GM21737 (cell line): Measurements from ENCODE around the gene UBN2.
"Not testable (repeated sequence)": the region's sequence is repeated elsewhere in the genome, so short reads cannot be mapped to it uniquely, and the experiment has no call there.

Experiments
- ATAC-seq: cut with Tn5 transposase; IDR thresholded peaks from one replicate; pipeline ENCODE4 v1.9.1; 2021; ENCODE audit warnings: mild to moderate bottlenecking, moderate library complexity; ENCODE audit not compliant: unreplicated experiment

The UBN2 gene

DNA sequence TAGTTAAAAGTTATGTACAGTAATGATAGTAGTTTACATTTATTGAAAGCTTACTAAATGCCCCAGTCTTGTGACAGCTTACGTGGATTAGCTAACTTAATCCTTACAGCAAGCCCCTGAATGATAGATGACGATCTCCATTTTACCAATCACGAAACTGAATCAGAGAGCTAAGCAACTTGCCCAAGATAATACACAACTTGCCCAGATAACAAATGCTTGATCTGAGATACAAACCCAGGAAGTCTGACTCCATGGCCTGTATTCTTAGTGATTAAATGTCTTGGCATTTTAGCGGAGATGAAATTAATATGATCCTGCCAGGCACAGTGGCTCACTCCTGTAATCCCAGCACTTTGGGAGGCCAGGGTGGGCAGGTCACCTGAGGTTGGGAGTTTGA, 63.2 kb downstream of the UBN2 start:
- ATAC-seq: no peak

DNA sequence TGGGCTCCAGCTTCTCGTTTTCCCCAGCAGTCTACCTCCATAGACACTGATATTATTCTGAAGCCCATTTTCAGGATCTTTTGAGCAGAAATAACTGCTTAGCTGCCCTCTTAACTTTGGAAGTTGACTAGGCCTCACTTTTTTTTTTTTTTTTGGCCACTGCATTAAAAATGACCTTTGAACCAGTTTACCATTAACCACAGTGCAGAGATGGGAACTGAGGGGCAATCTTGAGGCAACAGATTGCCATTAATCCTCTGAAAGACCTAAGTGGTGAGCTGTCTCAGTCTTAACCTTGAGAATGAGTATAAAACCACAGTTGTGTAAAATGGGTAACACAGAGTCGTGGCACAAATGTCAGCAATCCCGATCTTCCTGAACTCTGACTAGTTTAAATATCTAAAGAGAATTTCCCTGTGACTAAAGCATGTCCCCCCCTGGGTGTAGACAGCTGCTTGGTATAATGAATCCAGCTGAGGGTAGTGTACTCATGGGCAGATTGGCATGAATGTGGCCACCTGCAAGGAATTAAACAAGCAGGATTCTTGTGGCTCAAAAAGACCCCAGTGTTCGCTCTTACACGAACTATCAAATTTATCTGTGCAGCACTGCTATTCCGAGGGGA, 64.0 kb downstream of the UBN2 start:
- no peak for ATAC-seq

DNA sequence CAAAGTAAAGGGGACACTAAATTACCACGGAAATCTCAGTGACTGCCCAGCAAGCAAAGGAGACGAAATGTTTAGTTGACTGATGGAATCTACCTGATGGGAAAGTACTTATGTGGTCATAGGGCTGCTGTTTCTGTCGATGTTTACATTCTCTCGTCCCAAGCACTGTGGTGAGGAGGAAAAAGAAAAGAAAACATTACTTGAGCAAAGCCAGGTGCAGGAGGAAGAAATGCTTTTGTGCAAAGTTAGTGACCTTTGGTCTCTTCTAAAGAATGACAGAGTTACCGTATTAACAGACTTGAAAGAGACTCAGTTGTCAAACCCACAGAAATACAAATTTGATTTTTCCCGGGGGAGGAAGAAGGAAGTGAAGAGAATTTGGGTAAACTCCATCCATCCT, 66.8 kb downstream of the UBN2 start:
- no peak for ATAC-seq

DNA sequence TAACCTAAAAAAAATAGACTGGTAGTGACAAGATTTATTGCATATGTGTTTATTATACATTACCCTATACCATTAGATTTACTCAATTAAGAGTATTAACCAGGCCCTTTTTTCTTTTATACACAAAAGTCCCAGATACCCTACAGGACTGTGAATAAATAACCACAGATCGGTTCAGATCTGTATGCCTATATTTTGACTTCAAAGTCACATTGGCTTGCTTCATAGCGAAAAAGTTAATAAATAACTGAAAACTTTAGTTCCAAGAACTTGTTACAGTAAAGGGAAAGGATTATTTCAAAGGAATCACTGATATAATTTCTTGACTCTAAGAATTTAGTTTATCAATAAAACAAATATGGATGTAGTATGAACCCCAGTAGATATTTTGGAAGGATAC, 68.3 kb downstream of the UBN2 start:
- ATAC-seq: no peak

DNA sequence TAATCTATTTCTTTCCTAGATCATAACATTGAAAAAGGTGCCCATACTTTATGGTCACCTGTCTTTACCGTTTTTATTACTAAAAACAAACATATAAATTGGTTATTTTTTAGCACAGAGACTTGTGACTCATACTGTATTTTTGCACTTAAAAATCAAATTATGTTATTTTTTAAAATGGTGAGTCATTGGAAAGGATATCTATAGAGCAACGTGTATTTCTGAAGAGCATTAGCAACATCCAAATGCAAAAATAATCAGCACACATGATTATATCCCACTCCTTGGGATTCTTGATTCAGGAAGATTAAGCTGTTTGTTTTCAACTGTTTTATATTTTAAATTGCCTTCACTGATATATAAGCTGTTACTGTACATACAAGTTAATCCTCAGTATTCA, 69.4 kb downstream of the UBN2 start:
- ATAC-seq: no peak

DNA sequence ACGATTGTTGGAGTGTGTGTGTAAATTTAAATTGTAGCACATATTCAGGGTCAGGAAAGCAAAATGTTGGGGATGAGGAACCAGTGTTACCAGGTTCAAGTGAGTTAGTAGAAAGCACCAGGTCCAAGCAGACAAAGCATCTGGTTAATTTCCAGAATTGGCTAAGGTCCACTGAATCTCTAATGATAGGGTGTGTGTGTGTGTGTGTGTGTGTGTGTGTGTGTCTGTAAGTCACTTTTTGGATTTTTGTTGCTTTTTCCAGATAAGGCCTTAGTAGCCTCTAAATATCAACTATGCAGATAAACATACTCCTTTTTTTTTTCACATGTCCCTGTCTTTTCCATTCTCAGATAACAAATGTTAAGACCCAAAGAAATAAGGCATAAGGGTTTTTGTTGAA, 73.5 kb downstream of the UBN2 start:
- no peak for ATAC-seq

DNA sequence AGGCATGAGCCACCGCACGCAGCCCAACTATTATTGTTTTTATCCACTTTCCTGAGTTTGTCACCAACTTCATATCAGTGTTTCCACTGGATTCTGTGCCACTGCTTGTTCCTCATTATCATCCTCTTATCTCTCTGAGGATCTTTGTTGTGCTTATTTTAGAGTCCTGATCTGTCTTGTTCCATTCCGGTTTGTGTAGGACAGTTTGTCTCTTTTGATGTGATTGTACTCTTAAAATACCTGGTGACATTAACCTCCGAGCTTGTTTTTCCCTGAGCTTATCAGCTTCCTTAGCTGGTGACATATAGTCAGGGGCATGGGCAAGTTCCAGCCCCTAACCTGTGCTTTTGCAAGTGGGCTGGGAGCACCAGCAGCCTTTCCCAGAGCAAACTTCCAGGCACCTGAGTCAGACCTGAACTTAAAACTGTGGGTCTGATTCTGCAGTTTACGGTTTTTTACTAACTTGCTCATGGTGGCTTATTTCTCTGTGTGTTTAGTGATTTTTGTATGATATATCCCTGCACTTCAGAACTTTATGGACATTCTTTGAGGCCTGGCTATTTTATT, 87.0 kb downstream of the UBN2 start:
- no peak for ATAC-seq

DNA sequence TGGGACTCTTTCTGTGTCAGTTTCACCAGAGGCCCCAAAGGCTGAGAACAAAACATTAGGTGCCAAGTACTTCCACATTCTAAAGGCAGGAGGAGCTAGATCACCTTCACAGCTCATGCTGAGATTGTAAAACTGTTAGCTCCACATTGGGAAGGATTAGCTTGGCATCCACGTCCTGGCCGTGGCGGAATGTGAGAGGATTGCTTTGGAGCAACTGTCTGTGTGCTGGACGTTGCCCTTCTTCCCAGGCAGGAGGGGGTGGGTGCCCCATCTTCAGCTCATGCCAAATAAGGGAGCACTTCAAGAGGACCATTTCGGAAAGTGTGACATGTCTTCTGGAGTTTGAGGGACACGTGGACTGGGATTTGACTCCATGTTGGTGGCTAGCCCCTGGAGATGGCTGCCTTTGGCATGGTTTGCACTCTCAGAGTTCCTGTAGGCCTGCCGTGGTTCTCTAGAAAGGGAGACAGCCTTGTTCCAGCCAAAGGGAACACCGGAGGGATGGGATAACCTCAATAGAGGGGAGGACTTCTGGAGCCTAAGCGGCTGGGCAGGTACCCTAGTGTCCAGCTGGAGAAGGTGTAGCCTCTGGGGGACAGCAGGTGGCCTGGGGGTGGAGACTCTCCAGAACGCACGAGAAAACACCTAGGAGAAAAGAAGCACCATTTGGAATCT, 90.2 kb downstream of the UBN2 start:
- no peak for ATAC-seq

DNA sequence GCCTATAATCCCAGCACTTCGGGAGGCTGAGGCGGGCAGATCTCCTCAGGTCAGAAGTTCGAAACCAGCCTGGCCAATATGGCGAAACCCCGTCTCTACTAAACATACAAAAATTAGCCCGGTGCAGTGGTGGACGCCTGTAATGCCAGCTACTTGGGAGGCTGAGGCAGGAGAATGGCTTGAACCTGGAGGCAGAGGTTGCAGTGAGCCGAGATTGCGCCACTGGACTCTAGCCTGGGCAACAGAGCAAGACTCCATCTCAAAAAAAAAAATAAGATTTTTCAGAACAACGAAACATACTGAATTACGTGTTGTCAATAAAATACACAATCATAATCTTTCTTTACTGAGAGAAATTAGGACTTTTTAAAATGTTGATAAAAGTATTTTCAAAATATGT, 93.7 kb downstream of the UBN2 start:
- ATAC-seq: not testable (repeated sequence)

DNA sequence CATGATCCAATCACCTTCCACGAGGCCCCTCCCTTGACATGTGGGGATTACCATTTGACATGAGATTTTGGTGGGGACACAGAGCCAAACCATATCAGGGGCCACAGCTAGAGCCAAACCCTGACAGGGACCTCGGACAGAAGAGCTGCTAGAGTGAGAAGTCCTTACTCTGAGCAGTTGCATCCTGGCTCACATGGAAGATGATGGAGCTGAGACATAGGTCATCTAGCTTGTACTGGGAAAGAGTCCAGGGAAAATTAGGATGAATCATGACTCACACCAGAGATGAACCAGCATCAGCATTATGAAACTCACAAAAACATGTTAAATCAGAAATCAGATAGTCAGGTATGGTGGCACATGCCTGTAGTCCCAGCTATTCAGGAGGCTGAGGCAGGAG, 97.3 kb downstream of the UBN2 start:
- no peak for ATAC-seq

DNA sequence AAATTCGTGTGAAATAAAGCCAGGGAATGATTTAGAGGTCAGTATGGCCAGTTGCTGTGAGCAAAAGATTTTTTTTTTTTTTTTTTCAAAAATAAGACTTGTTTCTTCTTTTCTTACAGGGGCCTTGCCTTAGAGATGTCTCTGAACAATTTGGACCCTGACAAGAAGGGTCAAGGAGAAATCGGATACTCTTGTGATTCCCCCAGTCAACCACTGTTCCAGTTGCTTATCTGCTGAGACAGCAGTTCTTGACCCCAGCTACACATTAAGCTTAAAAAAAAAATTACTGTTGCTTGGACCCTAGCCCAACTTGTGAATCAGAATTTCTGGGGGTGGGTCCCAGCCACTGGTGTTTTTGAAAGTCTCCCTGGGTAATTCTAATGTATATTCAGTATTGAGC, 98.1 kb downstream of the UBN2 start:
- ATAC-seq: no peak

DNA sequence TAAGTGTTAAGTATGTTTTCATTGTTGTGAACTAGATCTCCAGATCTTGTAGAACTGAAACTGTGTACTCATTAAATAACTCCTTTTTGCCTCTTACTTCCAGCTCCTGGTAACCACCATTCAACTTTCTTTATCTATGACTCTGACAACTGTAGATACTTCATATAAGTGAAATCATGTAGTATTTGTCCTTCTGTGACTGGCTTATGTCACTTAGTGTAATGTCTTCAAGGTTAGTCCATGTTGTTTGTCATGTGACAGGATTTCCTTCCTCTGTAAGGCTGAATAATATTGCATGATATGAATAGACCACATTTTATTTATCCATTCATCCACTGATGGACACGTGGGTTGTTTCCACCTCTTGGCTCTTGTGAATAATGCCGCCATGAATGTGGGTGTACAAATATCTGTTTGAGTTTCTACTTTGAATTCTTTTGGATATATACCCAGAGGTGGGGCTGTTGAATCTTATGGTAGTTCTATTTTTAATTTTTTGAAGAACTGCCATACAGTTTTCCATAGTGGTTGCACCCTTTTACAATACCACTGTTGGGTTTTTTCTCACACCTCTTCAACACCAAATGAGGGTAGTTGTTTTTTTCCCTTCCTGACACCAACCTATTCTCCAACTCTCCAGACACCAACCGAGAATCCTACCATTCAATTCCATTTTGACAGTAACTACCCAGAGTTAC, 99.4 kb downstream of the UBN2 start:
- ATAC-seq: no peak

DNA sequence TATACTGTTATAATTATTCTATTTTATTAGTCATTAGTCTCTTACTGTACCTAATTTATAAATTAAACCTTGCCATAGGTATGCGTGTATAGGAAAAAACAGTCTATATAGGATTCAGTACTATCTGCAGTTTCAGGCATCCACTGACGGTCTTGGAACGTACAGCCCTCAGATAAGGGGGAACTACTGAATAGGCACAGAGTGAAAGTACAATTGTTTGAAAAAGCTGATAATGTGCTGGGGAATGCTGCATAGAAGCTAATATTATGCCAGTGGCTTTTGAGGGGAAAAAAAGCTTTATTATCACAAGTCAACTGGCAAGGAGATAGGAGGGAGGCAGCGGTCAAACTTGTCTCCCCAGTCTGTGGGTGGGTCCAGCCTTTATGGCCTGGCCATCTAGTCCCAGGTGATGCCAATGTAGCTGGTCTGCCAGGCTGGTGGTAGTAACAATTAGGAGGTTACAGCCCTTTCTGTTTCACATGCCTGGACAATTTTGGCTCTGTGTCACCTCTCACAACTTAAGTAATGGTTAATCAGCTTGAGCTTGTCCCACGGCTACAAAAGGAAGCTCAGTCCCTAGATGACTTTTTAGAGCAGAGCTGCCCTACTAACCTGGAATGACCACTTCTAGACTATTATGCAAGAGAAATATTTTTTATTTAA, 101.8 kb downstream of the UBN2 start:
- ATAC-seq: no peak

DNA sequence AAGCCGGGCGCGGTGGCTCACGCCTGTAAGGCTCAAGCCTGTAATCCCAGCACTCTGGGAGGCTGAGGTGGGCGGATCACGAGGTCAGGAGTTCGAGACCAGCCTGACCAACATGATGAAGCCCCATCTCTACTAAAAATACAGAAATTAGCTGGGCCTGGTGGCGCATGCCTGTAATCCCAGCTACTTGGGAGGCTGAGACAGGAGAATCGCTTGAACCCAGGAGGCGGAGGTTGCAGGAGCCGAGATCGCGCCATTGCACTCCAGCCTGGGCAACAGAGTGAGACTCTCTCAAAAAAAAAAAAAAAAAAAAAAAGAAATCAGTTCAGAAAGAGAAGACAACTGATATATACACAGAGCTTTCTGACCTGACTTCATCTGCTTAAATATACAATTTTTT, 102.4 kb downstream of the UBN2 start:
- not testable (repeated sequence) for ATAC-seq

DNA sequence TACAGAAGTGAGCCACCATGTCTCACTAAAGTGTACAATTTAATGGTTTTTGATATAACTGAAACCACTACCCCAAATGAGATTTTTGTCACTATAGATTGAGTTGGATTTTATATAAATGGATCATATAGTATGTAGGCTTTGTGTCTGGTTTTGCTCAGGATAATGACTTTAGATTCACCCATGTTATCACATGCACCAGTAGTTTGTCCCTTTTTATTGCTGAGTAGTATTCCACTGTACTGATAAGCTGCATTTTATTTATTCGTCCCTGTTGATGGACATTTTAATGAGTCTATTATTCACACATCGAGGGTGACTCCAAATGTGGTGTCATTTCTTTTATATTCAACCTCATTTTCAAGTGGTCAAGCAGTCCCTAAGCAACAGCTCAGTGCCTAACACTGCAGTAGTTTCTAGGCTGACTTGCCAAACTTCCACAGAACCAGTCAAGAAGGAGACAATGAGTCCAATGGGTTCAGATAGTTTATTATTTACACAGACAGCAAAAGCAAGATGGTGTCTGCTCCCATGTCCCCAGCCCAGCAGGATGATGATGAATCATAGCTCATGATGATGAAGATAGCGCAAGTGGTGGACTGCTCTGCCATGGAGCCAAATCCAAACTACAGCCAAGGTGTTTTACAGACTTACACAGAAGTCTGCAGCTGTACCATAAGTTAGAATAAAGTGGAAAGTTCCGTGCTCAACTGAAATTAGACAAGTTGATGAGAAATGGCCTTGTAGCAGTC, 103.5 kb downstream of the UBN2 start:
- ATAC-seq: no peak

DNA sequence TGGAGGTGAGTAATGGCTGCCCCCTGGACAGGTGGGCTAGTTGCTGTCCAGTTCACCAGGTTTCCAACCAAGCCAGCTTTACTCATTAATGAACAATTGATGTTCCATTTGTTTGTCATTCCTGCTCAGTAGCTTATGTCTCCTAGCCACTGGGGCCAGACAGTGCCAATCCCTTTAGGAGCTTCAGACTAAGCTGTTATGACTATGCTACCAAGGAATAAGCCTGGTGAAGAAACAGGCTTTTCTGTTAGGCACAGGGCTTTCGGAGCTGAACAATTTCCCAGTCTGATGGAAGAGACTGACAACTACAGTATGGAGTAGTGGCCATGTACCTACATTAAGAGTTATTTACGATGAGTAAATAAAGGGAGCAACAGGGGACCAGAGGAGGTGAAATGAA, 108.0 kb downstream of the UBN2 start:
- ATAC-seq: no peak

DNA sequence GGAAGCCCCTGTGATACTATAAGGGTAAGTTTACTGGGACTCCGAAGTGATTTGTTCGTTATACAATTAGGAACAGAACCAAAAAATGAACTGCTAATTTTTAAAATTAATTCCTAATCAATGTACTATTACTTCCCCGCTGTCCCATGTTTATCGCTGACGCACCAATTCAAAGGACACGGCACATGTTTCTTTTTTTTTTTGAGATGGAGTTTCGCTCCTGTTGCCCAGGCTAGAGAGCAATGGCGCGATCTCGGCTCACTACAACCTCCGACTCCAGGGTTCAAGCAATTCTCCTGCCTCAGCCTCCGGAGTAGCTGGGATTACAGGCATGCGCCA, 108.6 kb downstream of the UBN2 start:
- ATAC-seq: no peak

DNA sequence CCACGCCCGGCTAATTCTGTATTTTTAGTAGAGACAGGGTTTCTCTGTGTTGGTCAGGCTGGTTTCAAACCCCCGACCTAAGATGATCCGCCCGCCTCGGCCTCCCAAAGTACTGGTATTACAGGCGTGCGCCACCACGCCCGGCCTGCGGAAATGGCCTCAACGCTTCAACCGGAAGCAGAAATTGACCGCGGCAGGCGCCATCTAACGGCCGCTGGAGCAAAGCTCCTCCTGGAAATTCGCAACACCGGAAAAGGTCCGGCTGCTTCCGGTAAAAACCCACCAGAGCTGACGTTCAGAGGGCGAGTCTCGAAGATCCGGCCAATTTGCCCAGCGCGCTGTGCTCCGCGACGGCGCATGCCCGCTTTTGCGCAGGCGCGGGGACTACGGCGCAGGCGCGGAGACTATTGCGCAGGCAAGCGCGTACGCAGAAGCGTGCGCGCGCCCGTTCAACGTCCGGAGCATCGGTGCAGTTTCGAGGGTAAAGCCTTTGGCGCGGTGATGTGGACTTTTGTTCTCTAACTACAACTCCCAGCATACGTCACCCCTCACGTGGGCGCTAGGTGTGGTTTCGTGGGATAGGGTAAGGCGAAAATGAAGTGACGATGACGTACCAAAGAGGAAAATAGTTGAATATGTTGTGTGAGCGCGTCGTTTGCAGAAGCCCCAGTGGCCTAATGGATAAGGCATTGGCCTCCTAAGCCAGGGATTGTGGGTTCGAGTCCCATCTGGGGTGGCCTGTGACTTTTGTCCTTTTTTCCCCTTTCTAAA, 109.2 kb downstream of the UBN2 start:
- ATAC-seq: peak; percentile 82

DNA sequence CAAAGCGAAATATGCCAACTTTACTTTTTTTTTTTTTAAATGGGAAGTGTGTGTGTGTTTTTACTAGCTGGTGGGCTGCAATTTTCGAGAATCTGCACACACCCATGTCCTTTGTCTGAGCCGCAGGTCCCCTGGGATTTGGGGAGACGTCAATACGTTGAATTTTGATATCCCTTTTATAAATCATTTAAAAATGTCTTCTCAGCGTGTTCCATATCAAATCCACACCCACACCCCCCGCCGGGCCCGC, 109.7 kb downstream of the UBN2 start:
- ATAC-seq: no peak

DNA sequence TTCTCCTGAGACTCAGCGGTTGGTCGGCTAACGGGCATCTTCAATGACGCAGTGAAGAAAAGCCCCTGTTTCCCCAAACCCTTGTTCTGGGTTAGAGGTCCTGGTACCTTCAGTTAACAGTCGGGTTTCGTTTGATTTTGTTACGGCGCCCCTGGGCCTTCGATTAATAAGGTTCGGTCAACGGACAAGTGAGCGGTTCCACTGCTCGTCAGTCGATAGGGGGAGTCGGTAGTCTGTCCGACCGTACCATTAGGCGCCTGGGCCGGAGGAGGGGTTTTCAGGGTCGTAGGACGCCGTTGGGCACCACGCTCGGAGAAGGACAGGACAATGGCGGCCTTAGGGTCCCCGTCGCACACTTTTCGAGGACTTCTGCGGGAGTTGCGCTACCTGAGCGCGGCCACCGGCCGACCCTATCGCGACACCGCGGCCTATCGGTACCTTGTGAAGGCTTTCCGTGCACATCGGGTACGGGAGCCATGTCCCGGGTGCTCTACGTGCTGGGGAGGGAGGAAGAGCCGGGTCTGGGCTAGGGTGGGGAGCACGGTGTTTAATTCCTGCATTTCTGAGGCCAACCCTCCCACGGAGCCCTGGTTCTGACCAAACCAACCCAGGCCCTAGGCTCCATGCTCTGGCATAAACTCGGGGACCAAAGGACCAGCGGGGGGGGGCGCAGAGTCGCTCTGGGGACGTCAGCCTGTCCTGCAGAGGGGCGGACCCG, 110.2 kb downstream of the UBN2 start, which contains the start of gene FMC1:
Gene FMC1, plus strand, starts transcription at position 280 of the 718 bp plus-strand sequence. Its CDS starts 48 bp downstream, at position 328.
- peak; percentile 53 for ATAC-seq
